Endothelial cell of umbilical vein (primary cell): ENCODE data around the gene LHFPL2. TPM values are rescaled to one million over a fixed set of nuclear protein-coding genes. Genes with fewer than 3 reads are reported as not detected.

Source experiments
- BruUV-seq: library from RNA; stranded (reverse); fragments of 400-500 nt; replicated peaks from 2 replicates; lab custom pipeline; 2021; lab: Mats Ljungman, UMichigan
- CTCF ChIA-PET: fragments of 300-600, 350-600 bp; sonication (Branson Sonifier 250); formaldehyde crosslinking; loops from one replicate; lab custom pipeline; 2021; ENCODE audit warnings: antibody characterized with exemption, inconsistent platforms; lab: Charles Lee
- POLR2A ChIA-PET: fragments of 300-600, 350-600 bp; sonication (Branson Sonifier 250); formaldehyde crosslinking; loops from one replicate; lab custom pipeline; 2021; ENCODE audit warnings: antibody characterized with exemption, inconsistent platforms; lab: Charles Lee
- DNase-seq: peaks from one replicate; pipeline ENCODE4 v3.0.0-alpha.2; 2011; ENCODE audit warnings: low read depth, low spot score
- FAIRE-seq: peaks from 2 replicates; lab custom pipeline; 2011; peaks lifted over from hg19 to GRCh38; lab: Jason Lieb, UNC
- H2AFZ ChIP-seq: 2 replicates; pipeline ENCODE4 v1.6.0; 2012; ENCODE audit warnings: low read depth, low read length, control low read depth, inconsistent platforms
- H3K27ac ChIP-seq: 2 replicates; pipeline ENCODE4 v1.5.1; 2011; ENCODE audit warnings: low read depth, mild to moderate bottlenecking, control low read depth, low read length, moderate library complexity; ENCODE audit not compliant: insufficient read depth
- H3K27me3 ChIP-seq, 2 experiments: 2 replicates each; pipeline versions ENCODE4 v1.6.0 to v1.6.1; 2011; ENCODE audit warnings: low read length in 2 of 2, mixed read lengths in 1 of 2; ENCODE audit not compliant: control insufficient read depth in 2 of 2, insufficient read depth in 2 of 2
- H3K36me3 ChIP-seq, 2 experiments: 2 replicates in 1 of 2; 3 replicates in 1 of 2; pipeline ENCODE4 v1.5.1; 2011; ENCODE audit warnings: low read length in 2 of 2, mild to moderate bottlenecking in 1 of 2, moderate library complexity in 1 of 2; ENCODE audit not compliant: control insufficient read depth in 2 of 2, insufficient read depth in 2 of 2; ENCODE audit errors: extremely low read depth in 1 of 2
- H3K4me1 ChIP-seq: 3 replicates; pipeline ENCODE4 v1.5.1; 2011; ENCODE audit warnings: mild to moderate bottlenecking, low read length; ENCODE audit not compliant: control insufficient read depth, insufficient read depth; ENCODE audit errors: extremely low read depth
- H3K4me2 ChIP-seq: 2 replicates; pipeline ENCODE4 v1.6.1; 2011; ENCODE audit warnings: low read length, control low read depth, mixed read lengths; ENCODE audit not compliant: insufficient read depth
- H3K4me3 ChIP-seq, 3 experiments: fragments of 200-600 bp in 1 of 3; sonication (generic), shearing (Covaris generic) in 1 of 3; replicated peaks in 1 of 3; 2 replicates each; pipeline ENCODE4 v1.5.1; 2011 to 2016; ENCODE audit warnings: control low read depth in 3 of 3, low read length in 3 of 3, mild to moderate bottlenecking in 2 of 3, inconsistent platforms in 1 of 3, low read depth in 1 of 3, moderate library complexity in 1 of 3; ENCODE audit not compliant: insufficient read depth in 1 of 3
- H3K79me2 ChIP-seq: 2 replicates; pipeline ENCODE4 v1.6.0; 2012; ENCODE audit warnings: low read length, inconsistent platforms; ENCODE audit not compliant: control insufficient read depth, insufficient read depth
- H3K9ac ChIP-seq: replicated peaks from 2 replicates; pipeline ENCODE3; 2011; ENCODE audit warnings: low read length, control low read depth; ENCODE audit not compliant: insufficient read depth; ENCODE audit errors: extremely low read depth
- H3K9me1 ChIP-seq: replicated peaks from 3 replicates; pipeline ENCODE4 v1.6.0; 2011; ENCODE audit warnings: mild to moderate bottlenecking, low read length; ENCODE audit not compliant: control insufficient read depth, insufficient read depth; ENCODE audit errors: extremely low read depth
- H3K9me3 ChIP-seq: replicated peaks from 2 replicates; pipeline ENCODE4 v1.5.1; 2012; ENCODE audit warnings: low read length, inconsistent platforms; ENCODE audit not compliant: control insufficient read depth, insufficient read depth
- H4K20me1 ChIP-seq: replicated peaks from 2 replicates; pipeline ENCODE3; 2011; ENCODE audit warnings: mild to moderate bottlenecking, low read length; ENCODE audit not compliant: control insufficient read depth, insufficient read depth; ENCODE audit errors: extremely low read depth
- CTCF ChIP-seq, 2 donors: IDR thresholded peaks; 1 replicate in 1 of 2; 2 replicates in 1 of 2; pipeline ENCODE4 v1.5.1; 2011; ENCODE audit warnings: low read length in 2 of 2, mild to moderate bottlenecking in 2 of 2, moderate library complexity in 2 of 2, control low read depth in 1 of 2, inconsistent platforms in 1 of 2, low read depth in 1 of 2; ENCODE audit not compliant: insufficient read depth in 1 of 2; ENCODE audit errors: extremely low read depth in 1 of 2
- GATA2 ChIP-seq: IDR thresholded peaks from 2 replicates; pipeline ENCODE4 v1.7.0; 2011; ENCODE audit warnings: low read depth, mild to moderate bottlenecking, moderate library complexity, mixed read lengths, low read length; ENCODE audit not compliant: insufficient read length, insufficient read depth
- MAX ChIP-seq: IDR thresholded peaks from 2 replicates; pipeline ENCODE4 v1.6.1; 2011; ENCODE audit not compliant: insufficient read depth, insufficient read length
- dilution Hi-C: fragments of 300-500 bp; cut with MboI; formaldehyde crosslinking; loops from one replicate; pipeline ENCODE4 v1.15.0; 2019; ENCODE audit warnings: low sequenced_read_pairs; ENCODE audit not compliant: extremely low pct_ligation_motif_present
- intact Hi-C: fragments of 100-400 bp; cut with micrococcal nuclease; formaldehyde crosslinking; loops from one replicate; pipeline ENCODE4 v1.10.0; 2022
- polyA plus RNA-seq, 4 experiments: library from polyadenylated mRNA; depleted of rRNA in 3 of 4; stranded (reverse) in 3 of 4; unstranded in 1 of 4; fragments of >200 nt; gene quantifications; 2 replicates each; pipeline versions ENCODE4 v1.2.1 to v1.2.3, GENCODE V29; 2011 to 2012; ENCODE audit warnings: missing spikeins in 1 of 4
- total RNA-seq: library from RNA; stranded (reverse); gene quantifications from 2 replicates; pipeline ENCODE4 v1.2.3, GENCODE V29; 2021

The LHFPL2 gene
- total and polyA plus RNA-seq, 2 donors (not counting 3 experiments of a cell fraction or from before 2014, with no cell fraction given), result 9.6 to 36.3 TPM

- no peaks in the 10 kb centered on the region for H3K9me3 ChIP-seq
- no peak overlapping the region for H3K9ac ChIP-seq
- H3K27ac ChIP-seq, result no peak overlapping the region
- no peaks in the 10 kb centered on the region for H3K36me3 ChIP-seq
- dilution Hi-C loops (no loop called here), intact Hi-C loops (no loop called here)
- no peaks in the 10 kb centered on the region for H3K79me2 ChIP-seq
- H4K20me1 ChIP-seq, result no peaks in the 10 kb centered on the region
- ChIA-PET POLR2A (no interaction called here), CTCF (no interaction called here)
- H3K9me1 ChIP-seq, result no peaks in the 10 kb centered on the region
- no peak overlapping the region for H3K4me3 ChIP-seq
- peaks cover 0 to 2% of the 10 kb centered on the region in 2 experiments for H3K27me3 ChIP-seq
- H2AFZ ChIP-seq, result no peak overlapping the region
- H3K4me2 ChIP-seq, result no peak overlapping the region
- no peaks in the 10 kb centered on the region for H3K4me1 ChIP-seq
- DNase-seq (no peak), FAIRE-seq (peak; percentile 35)
- BruUV-seq, result no TSS peak
- TF ChIP-seq GATA2 (no peak), CTCF (IDR thresholded peaks at IDR 0.05; ENCODE audit: extremely low read depth in 1 of 2, insufficient read depth in 1 of 2, low read depth in 1 of 2, low read length in 2 of 2) (no peak), MAX (no peak)
Observed at GRCh38 chr5:78677777-78678668, 29.5 kb upstream of the LHFPL2 start.
